Immature natural killer cell (primary cell): ENCODE data around the gene PCDHB13. TPM values are rescaled to one million over a fixed set of nuclear protein-coding genes. Genes with fewer than 3 reads are reported as not detected.

Experiments
- DNase-seq, 3 donors: peaks; one replicate each; pipeline ENCODE4 v3.0.0; 2022; ENCODE audit warnings: mixed read lengths in 1 of 3
- H3K27ac Mint-ChIP-seq, 6 donors: one replicate each; pipeline ENCODE4 v1.8.0; 2020; ENCODE audit warnings: mixed read lengths in 6 of 6, mild to moderate bottlenecking in 5 of 6, inconsistent platforms in 4 of 6, moderate library complexity in 3 of 6
- H3K27me3 Mint-ChIP-seq, 3 donors: one replicate each; pipeline ENCODE4 v1.8.0; 2020 to 2021; ENCODE audit warnings: low read depth in 3 of 3, mild to moderate bottlenecking in 3 of 3, mixed read lengths in 3 of 3, moderate library complexity in 3 of 3, inconsistent platforms in 1 of 3
- H3K36me3 Mint-ChIP-seq, 3 donors: one replicate each; pipeline ENCODE4 v1.8.0; 2020; ENCODE audit warnings: mixed read lengths in 3 of 3, inconsistent platforms in 2 of 3, mild to moderate bottlenecking in 2 of 3
- H3K4me1 Mint-ChIP-seq, 2 donors: one replicate each; pipeline ENCODE4 v1.8.0; 2020; ENCODE audit warnings: inconsistent platforms in 2 of 2, mild to moderate bottlenecking in 2 of 2, mixed read lengths in 2 of 2, moderate library complexity in 1 of 2
- H3K4me3 Mint-ChIP-seq, 5 donors: one replicate each; pipeline ENCODE4 v1.8.0; 2020; ENCODE audit warnings: mild to moderate bottlenecking in 5 of 5, mixed read lengths in 5 of 5, inconsistent platforms in 3 of 5, moderate library complexity in 3 of 5
- H3K9me3 Mint-ChIP-seq, 6 donors: one replicate each; pipeline ENCODE4 v1.8.0; 2020; ENCODE audit warnings: mild to moderate bottlenecking in 6 of 6, mixed read lengths in 6 of 6, inconsistent platforms in 4 of 6, moderate library complexity in 3 of 6
- polyA plus RNA-seq, 3 donors: library from polyadenylated mRNA; unstranded; fragments of 300-500 nt; fragmentation: Illumina TruSeq; gene quantifications; one replicate each; pipeline ENCODE4 v1.2.3, GENCODE V29; 2021

PCDHB13 gene
- polyA plus RNA-seq, 3 donors from 2014 or later, result not detected

DNA sequence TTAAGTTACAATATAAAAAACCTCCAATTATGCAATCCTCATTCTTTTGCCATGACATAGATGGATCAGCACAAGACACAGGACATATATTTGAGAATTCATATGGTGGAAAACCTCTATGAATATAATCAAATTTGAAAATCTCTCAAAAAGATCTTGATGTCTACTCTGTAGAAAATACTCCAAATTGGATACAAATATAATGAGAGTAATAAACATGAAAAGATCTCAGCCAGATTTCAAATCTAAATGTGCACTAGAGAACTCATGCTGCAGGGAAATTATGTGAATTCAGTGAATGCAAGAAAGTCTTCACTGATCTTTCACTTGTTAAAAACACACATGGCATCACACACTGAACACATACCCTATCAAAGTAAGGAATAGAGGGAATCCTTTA is 45.2 kb downstream of the PCDHB13 start:
- no peak for DNase-seq
- Mint-ChIP-seq H3K27ac (no peak overlapping the region), H3K27me3 (peaks cover 0 to 7% (median 2%) of the 10 kb centered on the region in 3 donors), H3K9me3 (peaks cover 77 to 99% (median 92%) of the 10 kb centered on the region in 6 donors), H3K4me1 (no peaks in the 10 kb centered on the region), H3K36me3 (peaks cover 15 to 32% (median 19%) of the 10 kb centered on the region in 3 donors), H3K4me3 (no peak overlapping the region)

DNA sequence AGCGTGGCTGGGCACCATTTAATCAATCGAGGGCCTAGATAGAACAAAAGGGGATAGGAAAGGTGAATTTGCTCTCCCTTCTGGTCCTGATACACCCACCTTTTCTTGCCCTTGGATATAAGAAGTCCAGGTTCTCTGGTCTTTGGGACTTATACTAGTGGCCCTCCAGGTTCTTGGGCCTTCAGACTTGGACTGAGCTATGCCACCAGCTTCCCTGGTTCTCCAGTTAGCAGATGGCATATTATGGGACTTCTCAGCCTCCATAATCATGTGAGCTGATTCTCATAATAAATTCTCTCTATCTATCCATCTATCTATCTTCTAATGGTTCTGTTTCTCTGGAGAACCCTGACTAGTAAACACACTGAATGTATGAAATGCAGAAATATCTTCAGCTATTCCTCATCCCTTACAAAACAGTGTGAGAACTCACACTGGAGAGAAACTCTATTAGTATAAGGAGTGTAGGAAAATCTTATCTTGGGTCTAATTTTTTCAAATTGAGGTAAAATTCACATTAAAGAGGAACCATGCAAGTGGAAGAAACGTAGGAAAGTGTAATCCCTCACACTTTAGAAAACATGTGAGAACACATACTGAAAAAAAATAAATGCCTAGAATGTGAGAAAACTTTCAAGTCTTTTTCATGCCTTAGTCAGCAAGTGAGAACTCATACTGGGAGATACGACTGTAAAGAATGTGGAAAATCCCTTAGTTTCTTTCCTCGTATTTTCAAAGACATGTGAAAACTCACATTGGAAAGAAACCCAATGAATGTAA is 46.9 kb downstream of the PCDHB13 start:
- no peak overlapping the region for H3K27ac Mint-ChIP-seq
- DNase-seq, result peak in 1 of 3 donors; percentile 0
- no peaks in the 10 kb centered on the region for H3K4me1 Mint-ChIP-seq
- H3K4me3 Mint-ChIP-seq, result no peak overlapping the region
- H3K9me3 Mint-ChIP-seq, result peaks cover 74 to 99% (median 91%) of the 10 kb centered on the region in 6 donors
- H3K36me3 Mint-ChIP-seq, result peaks cover 18 to 34% (median 24%) of the 10 kb centered on the region in 3 donors
- peaks cover 0 to 2% (median 1%) of the 10 kb centered on the region in 3 donors for H3K27me3 Mint-ChIP-seq

DNA sequence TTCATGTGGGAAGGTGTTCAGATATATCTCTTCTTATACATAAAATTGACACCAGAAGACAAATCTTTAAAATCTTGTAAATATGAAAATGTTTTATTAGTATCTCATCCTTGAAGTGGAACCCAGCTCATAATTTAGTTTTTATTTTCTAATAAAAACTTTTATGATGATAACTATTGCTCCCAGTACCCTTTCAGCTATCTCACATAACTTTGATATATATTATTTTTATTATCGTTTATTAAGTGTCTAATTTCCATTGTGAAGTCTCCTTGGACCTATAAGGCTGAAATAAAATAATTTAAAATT is 47.5 kb downstream of the PCDHB13 start:
- no peak overlapping the region for H3K27ac Mint-ChIP-seq
- DNase-seq, result no peak
- H3K36me3 Mint-ChIP-seq, result peaks cover 24 to 36% (median 30%) of the 10 kb centered on the region in 3 donors
- H3K4me3 Mint-ChIP-seq, result no peak overlapping the region
- H3K4me1 Mint-ChIP-seq, result no peaks in the 10 kb centered on the region
- peaks cover 0 to 3% (median 2%) of the 10 kb centered on the region in 3 donors for H3K27me3 Mint-ChIP-seq
- H3K9me3 Mint-ChIP-seq, result peaks cover 74 to 99% (median 91%) of the 10 kb centered on the region in 6 donors

Other genes starting within 250 kb of the PCDHB13 start
- not detected for gene PCDHAC2, start 247.4 kb upstream of the PCDHB13 start, polyA plus RNA-seq
- gene PCDHB1, start 162.5 kb upstream of the PCDHB13 start, polyA plus RNA-seq, result not detected
- gene PCDHB2, start 119.3 kb upstream of the PCDHB13 start, polyA plus RNA-seq, result not detected
- not detected for gene PCDHB3, start 113.4 kb upstream of the PCDHB13 start, polyA plus RNA-seq
- gene PCDHB4, start 92.1 kb upstream of the PCDHB13 start, polyA plus RNA-seq, result not detected
- not detected for gene PCDHB5, start 78.7 kb upstream of the PCDHB13 start, polyA plus RNA-seq
- not detected for gene PCDHB6, start 63.9 kb upstream of the PCDHB13 start, polyA plus RNA-seq
- gene PCDHB7, start 41.3 kb upstream of the PCDHB13 start, polyA plus RNA-seq, result not detected
- gene PCDHB8, start 36.1 kb upstream of the PCDHB13 start, polyA plus RNA-seq, result not detected
- not detected for gene PCDHB16, start 31.5 kb upstream of the PCDHB13 start, polyA plus RNA-seq
- gene PCDHB9, start 26.8 kb upstream of the PCDHB13 start, polyA plus RNA-seq, result not detected
- not detected for gene PCDHB10, start 21.6 kb upstream of the PCDHB13 start, polyA plus RNA-seq
- gene PCDHB11, start 14.3 kb upstream of the PCDHB13 start, polyA plus RNA-seq, result not detected
- gene PCDHB12, start 5.2 kb upstream of the PCDHB13 start, polyA plus RNA-seq, result not detected
- not detected for gene PCDHB14, start 9.4 kb downstream of the PCDHB13 start, polyA plus RNA-seq
- under 1 TPM in 1 of 3 donors, not detected in 2; 0.16 TPM for gene PCDHB15, start 31.5 kb downstream of the PCDHB13 start, polyA plus RNA-seq
- not detected for gene SLC25A2, start 90.1 kb downstream of the PCDHB13 start, polyA plus RNA-seq
- 100 to 1,000 TPM; 136 to 191 (median 151) TPM for gene TAF7, start 106.9 kb downstream of the PCDHB13 start, polyA plus RNA-seq
- not detected for gene PCDHGA1, start 116.6 kb downstream of the PCDHB13 start, polyA plus RNA-seq
- gene PCDHGA2, start 124.8 kb downstream of the PCDHB13 start, polyA plus RNA-seq, result not detected
- under 1 TPM in 1 of 3 donors, not detected in 2; 0.11 TPM for gene PCDHGA3, start 129.9 kb downstream of the PCDHB13 start, polyA plus RNA-seq
- gene PCDHGB1, start 136.2 kb downstream of the PCDHB13 start, polyA plus RNA-seq, result not detected
- gene PCDHGA4, start 141.1 kb downstream of the PCDHB13 start, polyA plus RNA-seq, result under 1 TPM in 2 of 3 donors, not detected in 1; 0.10 to 0.11 TPM
- not detected for gene PCDHGB2, start 146.1 kb downstream of the PCDHB13 start, polyA plus RNA-seq
- gene PCDHGA5, start 150.2 kb downstream of the PCDHB13 start, polyA plus RNA-seq, result not detected
- gene PCDHGB3, start 156.3 kb downstream of the PCDHB13 start, polyA plus RNA-seq, result under 1 TPM in 2 of 3 donors, not detected in 1; 0.06 to 0.15 TPM
- gene PCDHGA6, start 160.0 kb downstream of the PCDHB13 start, polyA plus RNA-seq, result not detected
- not detected for gene PCDHGA7, start 168.8 kb downstream of the PCDHB13 start, polyA plus RNA-seq
- gene PCDHGB4, start 173.8 kb downstream of the PCDHB13 start, polyA plus RNA-seq, result under 1 TPM in 1 of 3 donors, not detected in 2; 0.13 TPM
- gene PCDHGA8, start 178.7 kb downstream of the PCDHB13 start, polyA plus RNA-seq, result under 1 TPM in 1 of 3 donors, not detected in 2; 0.07 TPM
- gene PCDHGB5, start 184.0 kb downstream of the PCDHB13 start, polyA plus RNA-seq, result 1 to 10 TPM in 2 of 3 donors, under 1 TPM in 1; 0.36 to 2.1 (median 2.0) TPM
- gene PCDHGA9, start 188.9 kb downstream of the PCDHB13 start, polyA plus RNA-seq, result under 1 TPM in 1 of 3 donors, not detected in 2; 0.04 TPM
- gene PCDHGB6, start 194.1 kb downstream of the PCDHB13 start, polyA plus RNA-seq, result 1 to 10 TPM in 1 of 3 donors, under 1 TPM in 1, not detected in 1; 0.38 to 1.9 TPM
- under 1 TPM in 1 of 3 donors, not detected in 2; 0.43 TPM for gene PCDHGA10, start 199.1 kb downstream of the PCDHB13 start, polyA plus RNA-seq
- gene PCDHGB7, start 203.8 kb downstream of the PCDHB13 start, polyA plus RNA-seq, result under 1 TPM in 1 of 3 donors, not detected in 2; 0.13 TPM
- under 1 TPM in 1 of 3 donors, not detected in 2; 0.11 TPM for gene PCDHGA11, start 207.1 kb downstream of the PCDHB13 start, polyA plus RNA-seq
- under 1 TPM in 1 of 3 donors, not detected in 2; 0.25 TPM for gene PCDHGA12, start 216.6 kb downstream of the PCDHB13 start, polyA plus RNA-seq